HUDEP-2 (cell line): ENCODE measurements around the gene CDH18.

Experiments used
- DNase-seq, 76 experiments: peaks; one replicate each; lab custom pipeline; 2025; ENCODE audit not compliant: unreplicated experiment in 76 of 76; lab: John Stamatoyannopoulos, UW

Gene CDH18

DNA sequence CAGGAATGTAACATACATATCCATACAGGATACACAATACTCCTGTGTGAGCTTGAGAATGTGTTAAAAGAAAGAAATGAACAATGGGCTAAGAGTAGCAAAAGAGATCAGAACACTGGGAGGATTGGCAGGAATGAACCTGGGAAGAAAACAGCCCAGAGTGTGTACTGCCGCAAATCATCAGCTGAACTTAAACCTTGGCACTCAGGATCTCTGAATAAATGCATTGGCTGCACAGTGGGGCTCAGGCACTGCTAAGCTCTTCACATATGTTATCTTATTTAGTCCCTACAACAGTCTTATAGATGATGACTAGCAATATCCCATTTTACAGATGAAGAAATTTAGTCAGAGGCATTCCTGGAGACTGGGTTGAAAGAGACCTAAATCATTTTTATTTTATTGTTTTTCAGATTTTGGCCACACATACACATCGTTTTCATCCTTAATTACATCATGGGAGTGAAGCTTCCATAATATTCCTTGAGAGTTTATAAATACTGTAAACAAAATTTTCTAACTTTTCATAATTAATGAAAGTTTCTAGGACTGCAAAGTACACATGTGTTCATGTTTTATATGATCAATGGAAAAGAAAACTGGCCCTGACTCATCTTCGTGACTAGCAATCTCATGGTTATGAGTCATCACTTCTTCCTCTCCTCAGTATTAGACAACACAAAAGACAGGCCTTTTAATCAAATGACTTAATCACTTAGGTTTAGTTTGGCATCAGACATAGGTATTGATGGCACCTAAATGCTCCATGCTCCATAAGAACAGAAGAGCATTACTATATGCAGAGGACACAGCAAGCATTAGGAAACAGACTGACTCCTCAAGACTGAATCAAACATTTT, 59.2 kb downstream of the CDH18 start:
- DNase-seq, result peak in 3 of 76 experiments; percentile 0 to 5 (median 0)

DNA sequence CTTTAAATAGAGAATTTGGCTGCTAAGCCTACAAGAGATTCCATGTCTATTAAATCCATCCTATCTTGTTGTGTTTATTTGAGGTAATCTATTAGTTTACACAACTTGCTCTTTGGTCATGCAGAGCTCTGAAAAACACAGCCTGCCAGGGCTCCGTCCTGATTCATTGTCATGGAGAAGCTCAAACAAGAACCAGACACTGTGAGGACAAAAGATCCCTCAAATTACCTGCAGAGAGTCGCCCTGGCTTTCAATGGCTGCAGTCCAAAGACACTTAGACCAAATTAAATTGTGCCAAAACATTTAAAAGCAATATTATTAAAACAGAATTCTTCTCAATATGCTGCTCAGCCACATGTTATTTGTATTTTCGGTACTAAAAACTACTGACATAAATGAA, 60.1 kb downstream of the CDH18 start:
- no peak for DNase-seq

DNA sequence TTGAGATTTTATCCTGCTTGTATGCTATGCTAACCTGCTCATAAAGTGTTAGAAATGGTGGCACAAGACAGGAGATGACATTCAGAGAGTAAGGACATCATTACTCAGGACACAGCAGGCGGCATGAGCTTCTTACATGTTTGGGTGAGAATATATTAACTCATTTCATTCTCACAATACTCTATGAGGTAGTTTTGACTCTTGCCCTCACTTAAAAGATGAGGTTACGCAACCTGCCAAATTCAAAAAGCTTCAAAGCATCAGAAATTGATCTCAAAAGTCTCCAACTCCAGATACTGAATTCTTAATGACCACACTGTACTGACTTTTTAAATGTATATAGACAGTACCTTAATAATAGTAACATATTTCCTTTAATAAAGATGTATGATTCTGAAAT, 60.8 kb downstream of the CDH18 start:
- no peak for DNase-seq

DNA sequence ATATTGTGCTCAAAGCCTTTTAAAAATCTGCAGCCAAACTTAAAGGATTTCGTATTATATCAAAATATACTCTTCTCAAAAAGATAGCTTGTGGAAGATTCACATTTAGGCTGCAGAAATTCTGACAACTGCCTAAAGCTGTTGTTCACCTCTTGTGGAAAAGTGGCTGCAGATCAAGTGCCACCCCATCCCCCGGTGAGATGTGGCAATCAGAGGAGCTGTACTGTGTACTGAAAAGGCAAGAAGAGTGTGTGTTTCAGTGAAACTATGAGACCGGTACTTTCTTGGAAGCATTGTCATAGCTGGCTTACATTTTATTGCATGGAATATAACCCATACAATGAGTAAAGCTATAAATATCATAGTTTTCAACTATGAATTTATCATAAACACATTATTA, 64.3 kb downstream of the CDH18 start:
- DNase-seq, result no peak

DNA sequence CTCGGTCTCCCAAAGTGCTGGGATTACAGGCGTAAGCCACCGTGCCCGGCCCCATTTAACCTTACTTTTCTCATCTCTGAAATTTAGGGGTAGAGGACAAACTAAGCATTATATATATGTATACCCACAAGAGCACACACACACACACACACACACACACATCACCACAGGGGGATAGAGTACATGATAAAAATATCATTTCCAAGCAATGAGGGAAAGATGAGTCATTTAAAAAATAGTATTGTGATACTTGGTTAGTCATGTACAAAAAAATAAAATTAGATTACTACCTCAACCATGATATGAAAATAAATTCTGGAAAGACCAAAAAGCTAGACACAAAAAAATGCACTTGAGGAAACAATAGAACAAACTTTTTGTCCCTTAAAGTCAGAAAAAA, 67.2 kb downstream of the CDH18 start:
- DNase-seq, result no peak

DNA sequence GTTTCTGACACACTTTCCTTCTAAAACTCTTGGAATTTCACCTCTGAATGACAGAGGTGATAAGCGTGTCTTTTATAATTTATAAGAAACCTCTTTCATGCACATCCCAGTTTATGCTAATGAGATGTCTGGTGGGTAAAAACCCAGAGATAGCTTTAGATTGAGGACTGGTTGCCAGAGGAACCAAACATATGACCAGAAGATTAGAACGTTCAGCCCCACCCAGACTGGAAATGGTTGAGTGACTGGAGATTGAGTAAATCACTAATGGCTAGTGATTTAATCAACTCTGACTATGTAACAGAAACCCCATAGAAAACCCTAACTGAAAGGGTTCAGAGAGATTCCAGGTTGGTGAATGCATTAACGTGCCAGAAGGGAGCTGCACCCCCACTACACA, 69.2 kb downstream of the CDH18 start:
- DNase-seq, result no peak

DNA sequence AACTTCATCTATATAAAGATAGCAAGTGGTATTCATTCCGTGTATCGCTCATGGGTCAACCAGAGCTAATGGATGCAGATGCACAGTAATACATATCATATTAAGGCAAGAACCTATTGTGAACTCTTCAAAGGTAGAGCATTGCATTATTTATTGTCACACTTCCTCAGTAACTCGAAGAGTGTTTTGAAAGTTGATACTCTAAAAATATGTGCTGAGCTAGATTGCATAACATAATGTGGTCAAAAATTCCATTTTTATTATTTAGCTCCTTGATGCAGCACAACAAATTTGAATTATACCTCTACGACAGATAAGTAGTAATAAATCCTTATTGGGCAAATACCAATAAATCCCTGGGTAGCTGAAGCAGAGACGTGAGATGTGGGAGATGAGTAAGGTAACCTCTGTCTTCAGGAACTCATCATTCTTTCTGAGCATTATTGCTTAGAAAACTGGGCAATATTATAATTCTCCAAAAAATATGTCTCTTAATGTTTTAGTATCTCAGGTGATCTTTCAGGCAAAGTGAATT, 70.3 kb downstream of the CDH18 start:
- no peak for DNase-seq

DNA sequence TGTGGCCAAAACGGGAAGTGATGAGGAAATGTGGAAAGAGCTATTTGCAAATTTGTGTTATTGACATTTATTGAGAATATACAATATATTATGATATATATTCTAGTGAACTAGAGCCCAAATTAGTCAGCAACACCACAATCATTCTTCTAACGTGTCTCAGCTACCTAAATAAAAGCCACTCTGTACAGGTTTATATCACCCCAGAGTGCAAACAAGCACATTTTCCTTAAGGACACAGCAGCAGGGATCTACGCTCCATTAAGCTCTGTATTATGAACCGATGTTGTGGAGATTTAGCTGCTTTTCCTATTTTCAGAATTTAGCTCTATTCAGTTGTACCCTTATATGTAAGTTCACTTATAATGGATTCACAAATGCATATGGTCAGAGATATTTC, 77.9 kb downstream of the CDH18 start:
- DNase-seq, result no peak

DNA sequence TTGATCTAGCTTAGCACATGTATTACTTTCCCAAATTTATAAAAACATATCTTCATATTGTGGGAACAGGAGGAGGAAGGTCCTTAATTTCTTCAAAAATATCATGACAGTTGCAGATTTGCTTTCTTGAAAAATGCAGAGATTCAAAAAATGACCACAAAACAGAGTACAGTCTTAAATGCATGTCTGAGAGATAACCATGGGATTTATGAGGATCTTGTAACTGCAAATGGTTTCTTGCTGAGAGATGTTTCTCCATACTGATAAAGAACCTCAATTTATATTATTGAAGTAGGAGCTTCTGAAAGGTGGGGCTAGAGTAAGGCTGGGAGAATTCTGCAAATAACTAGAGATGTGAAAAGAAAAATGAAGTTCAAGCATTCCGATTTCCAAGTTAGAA, 83.2 kb downstream of the CDH18 start:
- no peak for DNase-seq

DNA sequence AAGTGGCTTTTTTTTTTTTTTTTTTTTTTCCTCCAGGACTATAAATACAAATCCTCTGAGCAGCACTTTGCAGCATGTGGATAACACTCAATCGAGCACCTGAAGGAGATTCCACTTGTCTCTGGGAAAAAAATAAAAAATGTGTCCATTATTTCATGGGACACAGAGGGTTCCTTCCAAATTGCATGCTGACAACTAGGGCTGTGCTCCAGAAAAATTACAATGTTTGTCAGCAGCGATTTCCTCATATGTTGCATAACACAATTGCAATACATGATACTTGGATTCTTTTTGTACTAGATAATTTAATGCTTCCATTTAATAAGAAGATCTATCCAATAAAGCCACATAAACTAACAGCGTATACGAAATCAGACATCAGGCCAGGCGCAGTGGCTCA, 84.4 kb downstream of the CDH18 start:
- no peak for DNase-seq

DNA sequence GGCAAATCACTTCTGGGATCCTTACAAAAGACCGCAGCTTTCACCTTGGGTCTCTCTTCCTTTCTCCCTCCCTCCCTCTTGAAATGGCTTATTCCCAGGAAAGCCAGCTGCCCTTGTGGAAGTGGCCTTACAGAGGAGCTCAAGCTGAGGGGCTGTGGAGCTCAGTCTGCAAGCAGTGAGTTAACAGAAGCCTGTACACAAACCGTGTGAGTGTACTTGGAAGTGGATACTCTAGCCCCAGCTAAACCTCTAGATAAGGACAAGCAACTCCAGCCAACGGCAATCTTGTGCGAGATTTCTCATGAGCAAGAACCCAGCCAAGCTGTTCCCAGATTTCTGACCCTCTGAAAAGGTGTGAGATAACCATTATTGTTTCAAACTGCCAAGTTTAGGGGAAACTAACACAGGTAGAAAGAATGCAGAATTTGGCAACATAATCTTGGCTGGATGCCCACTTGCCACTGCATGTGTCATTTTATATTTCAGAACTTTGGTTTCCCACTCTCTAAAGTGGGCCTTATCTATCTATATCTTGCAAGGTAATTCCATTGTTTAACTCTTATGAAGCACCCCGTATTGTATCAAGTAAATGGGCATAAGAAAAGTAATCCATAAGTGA, 85.6 kb downstream of the CDH18 start:
- no peak for DNase-seq

DNA sequence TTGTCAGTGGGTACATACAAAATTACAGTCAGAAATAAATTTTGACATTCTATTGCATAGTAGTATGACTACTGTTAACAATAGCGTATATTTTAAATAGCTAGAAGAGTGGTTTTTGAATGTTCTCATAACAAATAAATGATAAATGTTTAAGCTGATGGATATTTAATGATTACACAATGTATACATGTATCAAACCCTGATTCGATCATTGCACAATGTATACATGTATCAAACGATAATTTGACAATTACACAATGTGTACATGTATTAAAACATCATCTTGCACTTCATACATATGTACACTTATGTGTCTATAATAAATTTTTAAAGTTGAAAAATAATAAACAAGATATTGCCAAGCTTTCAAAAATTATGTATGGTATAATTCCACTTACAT, 87.7 kb downstream of the CDH18 start:
- DNase-seq, result no peak

DNA sequence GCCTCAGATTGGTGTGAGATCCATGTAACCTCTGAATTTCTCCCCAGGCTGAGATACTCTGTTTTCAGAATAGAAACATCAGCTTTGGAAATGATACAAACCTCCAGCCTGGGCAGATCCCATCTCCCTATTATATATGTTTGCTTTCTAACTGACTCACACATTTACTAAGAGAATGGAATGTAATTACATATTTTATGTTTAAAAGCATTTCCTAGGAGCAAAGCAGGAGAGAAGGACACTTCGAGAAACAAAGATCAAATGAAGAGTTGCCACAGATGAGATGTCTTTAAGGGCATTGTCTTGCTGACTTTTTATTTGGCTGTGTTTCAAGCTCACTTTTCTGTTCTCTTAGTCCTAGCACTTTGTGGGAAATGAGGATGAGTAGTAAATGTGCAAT, 96.3 kb downstream of the CDH18 start:
- DNase-seq, result no peak

DNA sequence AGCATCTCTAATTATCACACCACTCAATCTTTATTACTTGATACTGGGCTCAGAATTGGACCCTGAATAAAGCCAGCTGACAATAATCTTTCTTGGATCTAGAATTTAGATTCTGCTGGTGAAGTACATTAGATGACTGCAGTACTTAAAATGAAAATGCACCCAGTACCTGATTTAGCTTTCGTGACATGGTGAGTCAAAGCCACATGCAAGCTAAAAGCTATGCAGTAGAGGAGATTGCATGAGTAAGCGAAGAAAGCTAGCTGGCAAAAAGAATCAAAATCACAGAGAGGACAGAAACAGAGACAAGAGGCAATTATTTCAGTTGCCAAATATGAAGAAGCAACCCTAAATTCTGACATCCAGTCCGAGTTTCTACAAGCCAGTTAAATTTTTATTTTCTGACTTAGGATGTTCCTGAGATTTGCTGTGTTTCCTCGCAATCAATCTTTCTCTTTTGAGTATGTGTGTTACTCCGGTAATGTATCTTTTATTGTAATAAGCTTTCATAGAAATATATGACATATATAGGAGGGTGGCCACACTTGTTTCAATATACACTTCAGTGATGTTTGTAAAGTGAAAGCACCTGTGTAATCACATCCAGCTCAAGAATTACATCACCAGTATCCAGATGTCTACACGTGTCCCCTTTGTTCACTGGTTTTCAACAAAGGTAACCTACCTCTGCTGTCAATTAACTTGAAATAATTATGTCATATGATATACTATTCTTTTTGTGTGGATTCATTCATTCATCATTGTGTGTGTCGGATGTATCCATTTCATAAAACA, 101.7 kb downstream of the CDH18 start:
- DNase-seq, result no peak

DNA sequence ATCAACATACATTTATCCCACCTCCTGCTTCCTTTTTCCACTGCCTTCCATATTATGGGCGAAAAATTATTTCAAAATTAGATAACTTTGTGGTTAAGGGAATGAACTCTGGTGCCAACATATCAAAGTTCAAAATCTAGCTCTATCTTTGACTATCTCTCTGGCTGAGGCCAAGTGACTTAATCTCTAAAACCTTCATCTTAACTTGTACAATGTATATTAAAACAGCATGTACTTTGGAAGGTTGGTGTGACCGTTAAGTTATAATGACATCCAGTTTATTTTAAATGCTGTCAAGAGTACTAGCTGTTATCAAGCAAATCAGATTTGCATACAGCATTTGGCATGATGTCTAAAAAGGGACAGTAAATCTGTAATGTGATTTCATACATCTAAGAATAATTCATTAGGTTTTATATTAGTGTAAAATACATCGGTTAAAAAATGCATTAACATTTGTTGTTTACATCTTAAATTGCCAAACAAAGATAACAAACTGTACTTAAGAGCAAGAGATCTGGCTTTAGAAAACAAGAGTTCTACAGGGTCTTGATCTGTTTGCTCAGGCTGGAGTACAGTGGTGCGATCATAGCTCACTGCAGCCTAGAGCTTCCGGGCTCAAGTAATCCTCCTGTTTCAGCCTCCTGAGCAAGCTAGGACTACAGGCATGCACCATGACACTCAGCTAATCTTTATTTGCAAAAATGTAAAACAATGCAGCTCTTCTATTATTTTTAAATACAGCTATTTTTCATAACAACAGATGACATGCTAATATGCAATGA, 102.8 kb downstream of the CDH18 start:
- no peak for DNase-seq

DNA sequence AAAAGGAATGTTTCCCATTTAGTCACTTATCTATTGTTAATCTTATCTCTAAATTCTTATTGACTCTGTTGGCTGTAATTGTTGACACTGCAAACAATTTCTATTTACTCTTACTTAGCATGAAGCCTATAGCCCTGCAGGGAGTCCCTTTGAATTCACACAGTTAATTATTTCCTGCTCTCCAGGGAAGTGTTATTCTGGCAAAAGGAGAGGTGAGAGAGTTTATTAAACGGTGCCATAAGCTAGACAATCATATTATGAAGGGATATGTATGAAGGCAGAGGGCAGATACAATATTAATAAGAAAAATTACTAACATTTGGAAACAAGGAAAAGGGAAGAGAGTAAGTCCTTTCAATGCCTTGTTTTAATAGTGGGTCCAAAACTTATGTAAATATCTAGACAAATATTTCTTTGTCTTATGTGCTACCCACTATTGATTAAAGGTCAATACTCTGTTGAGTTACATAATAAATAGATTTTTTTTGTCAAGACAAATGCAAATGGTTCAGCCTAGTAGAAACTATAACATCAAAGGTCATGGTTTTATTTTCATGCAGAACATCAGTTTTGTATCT, 107.1 kb downstream of the CDH18 start:
- DNase-seq, result no peak

DNA sequence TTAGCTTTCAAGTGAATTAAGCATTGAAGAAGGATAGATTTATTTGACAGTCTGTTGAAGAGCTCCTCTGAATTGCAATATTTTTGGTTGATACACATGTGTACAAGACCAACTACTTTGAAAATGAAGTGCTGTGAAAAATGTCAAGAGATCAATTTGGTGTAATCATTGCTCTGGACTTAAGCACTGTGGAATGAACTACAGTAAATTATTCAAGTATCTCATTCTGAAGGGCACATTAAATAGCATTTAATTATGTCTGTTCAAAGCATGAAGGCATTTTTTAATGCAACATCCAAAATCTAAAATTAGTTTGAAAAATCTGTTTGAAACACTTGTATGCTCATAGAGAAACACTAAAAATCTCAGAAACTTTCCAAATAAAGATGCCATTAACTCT, 107.5 kb downstream of the CDH18 start:
- DNase-seq, result no peak

DNA sequence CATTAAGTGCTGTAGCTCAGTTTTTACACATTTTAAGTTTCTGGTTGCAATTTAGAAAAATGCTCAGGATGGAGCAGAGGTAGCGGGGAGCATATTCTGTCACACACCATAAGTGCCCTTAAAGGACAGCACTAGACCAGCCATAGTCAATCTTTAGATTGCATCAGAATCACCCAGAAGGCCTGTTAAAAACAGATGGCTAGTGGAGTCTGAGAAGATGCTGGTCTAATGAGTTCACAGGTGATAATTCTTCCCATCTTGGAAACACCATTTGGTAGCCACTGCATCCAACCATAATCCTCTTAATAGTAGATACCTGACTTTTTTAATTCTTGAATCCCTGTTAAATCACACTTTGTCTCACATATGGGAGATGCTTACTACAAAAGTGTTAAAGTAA, 113.2 kb downstream of the CDH18 start:
- no peak for DNase-seq

DNA sequence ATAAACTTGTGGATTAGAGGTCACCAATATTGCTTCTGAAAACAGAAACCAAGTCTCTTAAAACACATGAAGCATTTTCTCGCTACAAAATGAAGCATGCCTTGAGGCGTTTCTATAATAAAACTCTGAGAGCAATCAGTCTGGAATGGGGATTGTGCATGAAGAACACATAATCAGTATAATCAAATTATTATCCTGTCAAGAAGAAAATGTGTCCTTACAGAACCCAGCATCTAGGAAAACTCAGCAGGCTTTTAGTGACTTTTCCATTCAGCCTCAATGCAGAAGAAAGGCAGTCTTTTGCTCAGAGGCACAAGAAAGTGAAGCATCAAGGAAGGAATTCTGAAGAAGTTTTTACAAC, 121.9 kb downstream of the CDH18 start:
- no peak for DNase-seq

DNA sequence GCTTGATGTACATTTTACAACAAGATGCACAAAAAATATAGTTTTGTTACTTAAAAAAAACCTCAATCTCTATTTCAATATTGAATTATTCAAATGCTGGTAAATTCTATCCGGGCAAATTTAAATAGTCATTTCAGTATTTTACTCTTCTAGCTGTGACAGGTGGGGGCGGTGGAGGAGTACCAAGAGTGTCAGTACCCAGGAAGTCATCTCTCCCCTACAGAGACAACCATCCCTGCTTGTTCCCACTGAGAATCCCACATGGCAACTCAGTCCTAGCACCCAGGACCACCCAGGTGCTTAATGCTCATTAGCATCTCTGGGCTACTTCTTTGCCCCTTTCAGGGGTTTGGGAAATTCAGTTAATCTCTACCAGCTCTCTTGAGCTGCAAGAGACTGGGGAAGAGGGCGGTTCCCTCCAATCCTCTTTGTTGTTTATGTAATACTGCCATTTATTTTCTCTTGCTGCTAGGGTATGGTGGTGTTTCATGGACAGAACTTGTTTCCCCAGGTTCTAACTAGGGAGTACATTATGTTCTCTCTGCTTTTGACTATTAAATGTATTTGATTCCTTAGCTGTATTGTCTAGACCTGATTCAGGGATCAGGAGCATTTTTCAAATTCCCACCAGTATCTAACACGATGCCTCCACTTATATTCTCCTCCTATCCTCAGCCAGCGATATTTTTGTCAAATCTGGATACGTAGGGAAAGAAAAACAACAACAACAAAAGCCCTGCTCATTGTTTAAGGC, 122.5 kb downstream of the CDH18 start:
- no peak for DNase-seq
